A673 (cell line): ENCODE data around the gene TMEFF1. TPM values are rescaled to one million over a fixed set of nuclear protein-coding genes. Genes with fewer than 3 reads are reported as not detected.

Experiments used
- BruUV-seq: library from RNA; stranded (reverse); fragments of 400-500 nt; replicated peaks from 2 replicates; lab custom pipeline; 2021; lab: Mats Ljungman, UMichigan
- CTCF ChIA-PET: fragments of 300-600 bp; sonication (Branson Sonifier 250); formaldehyde crosslinking; loops from one replicate; lab custom pipeline; 2022; ENCODE audit warnings: antibody characterized with exemption; lab: Charles Lee
- POLR2A ChIA-PET: fragments of 300-600 bp; sonication (Branson Sonifier 250); formaldehyde crosslinking; loops from one replicate; lab custom pipeline; 2022; ENCODE audit warnings: antibody characterized with exemption; ENCODE audit not compliant: low non-redundant PET; lab: Charles Lee
- DNase-seq: peaks from one replicate; pipeline ENCODE4 v3.0.0-alpha.2; 2015; ENCODE audit warnings: low spot score
- H3K27ac ChIP-seq: fragments of 200-600 bp; sonication (generic); 2 replicates; pipeline ENCODE4 v1.5.1; 2016; ENCODE audit warnings: mixed run types, low read depth, mild to moderate bottlenecking, mixed read lengths, antibody characterized with exemption, low read length; ENCODE audit not compliant: poor library complexity, severe bottlenecking
- H3K27me3 ChIP-seq: fragments of 200-600 bp; sonication (generic); replicated peaks from 2 replicates; pipeline ENCODE4 v1.6.1; 2017; ENCODE audit warnings: mixed run types, low read depth, mild to moderate bottlenecking, mixed read lengths, antibody characterized with exemption, low read length; ENCODE audit not compliant: insufficient read depth, poor library complexity
- H3K36me3 ChIP-seq: fragments of 200-600 bp; sonication (generic); 2 replicates; pipeline ENCODE4 v1.6.1; 2016; ENCODE audit warnings: mixed run types, mild to moderate bottlenecking, mixed read lengths, antibody characterized with exemption, low read length; ENCODE audit not compliant: insufficient read depth, poor library complexity, severe bottlenecking
- H3K4me1 ChIP-seq: fragments of 200-600 bp; sonication (generic); 2 replicates; pipeline ENCODE4 v1.6.1; 2017; ENCODE audit warnings: mixed run types, mild to moderate bottlenecking, mixed read lengths, antibody characterized with exemption, low read length; ENCODE audit not compliant: insufficient read depth, poor library complexity, severe bottlenecking
- H3K4me3 ChIP-seq: fragments of 200-600 bp; sonication (generic); 2 replicates; pipeline ENCODE4 v1.5.1; 2016; ENCODE audit warnings: low read depth, mixed run types, mild to moderate bottlenecking, mixed read lengths, low read length; ENCODE audit not compliant: poor library complexity, severe bottlenecking
- H3K9me3 ChIP-seq: fragments of 200-600 bp; sonication (generic); 2 replicates; pipeline ENCODE4 v1.6.1; 2016; ENCODE audit warnings: mixed run types, low read depth, mild to moderate bottlenecking, mixed read lengths, antibody characterized with exemption, low read length; ENCODE audit not compliant: poor library complexity, severe bottlenecking
- CTCF ChIP-seq: fragments of 300-800, 200-600 bp; sonication (generic); conservative IDR thresholded peaks from 2 replicates; pipeline ENCODE4 v1.5.1; 2017; ENCODE audit warnings: low read depth, mild to moderate bottlenecking, antibody characterized with exemption, low read length, moderate library complexity, mixed read lengths
- EZH2 ChIP-seq: fragments of 200-600 bp; sonication (generic); IDR thresholded peaks from 2 replicates; pipeline ENCODE4 v1.6.1; 2017; ENCODE audit warnings: borderline replicate concordance, low read depth, mild to moderate bottlenecking, mixed read lengths, antibody characterized with exemption, low read length; ENCODE audit not compliant: poor library complexity, severe bottlenecking
- intact Hi-C: fragments of 100-400 bp; cut with micrococcal nuclease; formaldehyde crosslinking; loops from one replicate; pipeline ENCODE4 v1.10.0; 2022; ENCODE audit not compliant: unreplicated experiment
- total RNA-seq: library from RNA; stranded (reverse); gene quantifications from 2 replicates; pipeline ENCODE4 v1.2.3, GENCODE V29; 2021

TMEFF1 gene
- total RNA-seq, 1 experiment from 2014 or later: 19.1 TPM

GRCh38 chr9:100534401-100534800, 61.5 kb downstream of the TMEFF1 start:
- POLR2A ChIA-PET: no interaction called here

GRCh38 chr9:100540327-100540726, 67.4 kb downstream of the TMEFF1 start:
- peaks cover 7% of the 10 kb centered on the region for H3K9me3 ChIP-seq
- no peak for DNase-seq
- intact Hi-C loops: no loop called here
- CTCF ChIA-PET: no interaction called here
- TF ChIP-seq CTCF (no peak), EZH2 (no peak)
- POLR2A ChIA-PET: no interaction called here
- BruUV-seq: no TSS peak
- no peaks in the 10 kb centered on the region for H3K4me1 ChIP-seq
- no peak overlapping the region for H3K27ac ChIP-seq
- H3K4me3 ChIP-seq: no peak overlapping the region
- H3K27me3 ChIP-seq: no peaks in the 10 kb centered on the region
- H3K36me3 ChIP-seq: peaks cover 4% of the 10 kb centered on the region

More at GRCh38 chr9:100534401-100534800, 61.5 kb downstream of the TMEFF1 start:
- H3K4me3 ChIP-seq: no peak overlapping the region
- H3K9me3 ChIP-seq: no peaks in the 10 kb centered on the region
- CTCF ChIA-PET: no interaction called here
- no TSS peak for BruUV-seq
- TF ChIP-seq CTCF (no peak), EZH2 (no peak)
- H3K36me3 ChIP-seq: peaks cover under 1% of the 10 kb centered on the region
- intact Hi-C loops: no loop called here
- no peaks in the 10 kb centered on the region for H3K27me3 ChIP-seq
- DNase-seq: no peak
- H3K27ac ChIP-seq: no peak overlapping the region
- no peaks in the 10 kb centered on the region for H3K4me1 ChIP-seq

- Histone ChIP-seq H3K27me3 (no peaks in the 10 kb centered on the region), H3K9me3 (peaks cover 7% of the 10 kb centered on the region), H3K36me3 (no peaks in the 10 kb centered on the region), H3K4me3 (no peak overlapping the region), H3K27ac (no peak overlapping the region), H3K4me1 (no peaks in the 10 kb centered on the region)
- DNase-seq: no peak
- TF ChIP-seq CTCF (no peak), EZH2 (no peak)
- ChIA-PET POLR2A (no interaction called here), CTCF (no interaction called here)
- intact Hi-C loops: no loop called here
- BruUV-seq: no TSS peak
Measured at GRCh38 chr9:100549048-100549447, 76.1 kb downstream of the TMEFF1 start.
